Measurements from ENCODE around the gene PTK7.

GRCh38 chr6:43127180-43127579, 51.1 kb downstream of the PTK7 start:
- no peak for TF ChIP-seq SP1 (IDR thresholded peaks at IDR 0.05; ENCODE audit: low read depth)
- TF ChIP-seq CEBPB (IDR thresholded peaks at IDR 0.05; ENCODE audit: low read depth), result no peak
- no peak for TF ChIP-seq EZH2 (IDR thresholded peaks at IDR 0.05)
- TF ChIP-seq SIN3A (IDR thresholded peaks at IDR 0.05; ENCODE audit: low read depth), result no peak
